Muscle of back (tissue), 11 donors: ENCODE data around the gene ZSCAN12. TPM values are rescaled to one million over a fixed set of nuclear protein-coding genes. Genes with fewer than 3 reads are reported as not detected.

ENCODE experiments used
- DNase-seq, 3 donors: peaks; one replicate each; pipeline versions ENCODE4 v3.0.0 to v3.0.0-alpha.2; 2013
- polyA plus RNA-seq, 10 donors: library from polyadenylated mRNA; unstranded; fragments of 120-200 nt; gene quantifications; one replicate each; pipeline ENCODE4 v1.2.1, GENCODE V29; 2013; ENCODE audit not compliant: insufficient read length in 10 of 10

The ZSCAN12 gene
- polyA plus RNA-seq, 10 donors = 4.2 to 7.4 (median 6.2) TPM

DNA sequence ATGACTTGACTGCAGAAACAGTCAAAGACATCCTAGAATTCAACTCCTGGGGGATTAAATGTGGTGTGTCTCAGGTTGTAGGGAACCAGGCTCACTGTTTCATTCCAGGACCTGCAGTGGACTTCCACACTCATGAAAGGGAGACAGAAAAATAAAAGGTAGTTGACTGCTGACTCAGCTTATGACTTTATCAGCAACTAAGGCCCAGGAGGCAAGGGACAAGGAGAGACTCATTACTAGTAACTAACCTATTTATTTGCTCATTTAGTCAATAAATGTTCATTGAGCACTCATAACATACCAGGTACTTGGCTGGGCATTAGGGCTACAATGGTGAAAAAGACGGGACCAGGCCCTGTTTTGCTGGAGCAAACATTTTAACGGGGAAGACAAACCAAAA is 66.5 kb downstream of the ZSCAN12 start:
- no peak for DNase-seq

DNA sequence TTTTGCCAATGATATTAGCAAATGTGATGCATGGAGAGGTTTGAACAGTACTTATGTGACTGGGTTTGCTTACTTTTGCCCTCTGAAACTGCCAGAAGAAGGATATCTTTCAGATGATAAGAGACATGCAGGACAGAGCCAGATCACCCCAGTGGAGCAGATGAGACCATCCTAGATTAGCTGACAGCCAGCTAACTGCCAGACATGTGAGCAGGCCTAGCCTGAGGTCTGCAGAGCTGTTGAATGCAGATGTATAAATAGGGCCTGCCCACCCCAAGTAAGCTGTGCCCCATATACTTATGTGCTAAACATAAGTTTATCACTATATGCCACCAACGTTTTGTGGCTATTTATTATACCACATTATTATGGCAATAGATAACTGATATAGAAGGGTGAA is 69.5 kb downstream of the ZSCAN12 start:
- DNase-seq = no peak

Other genes starting within 250 kb of the ZSCAN12 start
- gene ZSCAN9, start 174.5 kb downstream of the ZSCAN12 start, polyA plus RNA-seq = 10 to 100 TPM; 16.7 to 29.1 (median 24.3) TPM
- gene ZKSCAN4, start 147.5 kb downstream of the ZSCAN12 start, polyA plus RNA-seq = 1 to 10 TPM; 4.2 to 6.6 (median 5.5) TPM
- 1 to 10 TPM in 8 of 10 donors, under 1 TPM in 2; 0.85 to 1.9 (median 1.4) TPM for gene NKAPL, start 140.4 kb downstream of the ZSCAN12 start, polyA plus RNA-seq
- 10 to 100 TPM; 16.6 to 25.7 (median 20.8) TPM for gene ZSCAN26, start 132.6 kb downstream of the ZSCAN12 start, polyA plus RNA-seq
- 1 to 10 TPM; 5.2 to 9.1 (median 6.8) TPM for gene PGBD1, start 118.2 kb downstream of the ZSCAN12 start, polyA plus RNA-seq
- 10 to 100 TPM in 1 of 10 donors, 1 to 10 TPM in 9; 6.0 to 11.2 (median 8.6) TPM for gene ZSCAN31, start 63.6 kb downstream of the ZSCAN12 start, polyA plus RNA-seq
- gene ZKSCAN3, start 49.8 kb downstream of the ZSCAN12 start, polyA plus RNA-seq = 1 to 10 TPM; 4.4 to 7.4 (median 6.2) TPM
- 1 to 10 TPM; 2.5 to 9.7 (median 5.1) TPM for gene ZSCAN23, start 43.7 kb upstream of the ZSCAN12 start, polyA plus RNA-seq
- under 1 TPM in 1 of 10 donors, not detected in 9; 0.08 TPM for gene GPX6, start 116.0 kb upstream of the ZSCAN12 start, polyA plus RNA-seq
- not detected for gene GPX5, start 126.1 kb upstream of the ZSCAN12 start, polyA plus RNA-seq